T-cell (primary cell): ENCODE data around the gene SDK1. TPM values are rescaled to one million over a fixed set of nuclear protein-coding genes. Genes with fewer than 3 reads are reported as not detected.
A peak's percentile ranks its signal among the peaks of the same experiment; 100 is the strongest.

Experiments
- ATAC-seq, 4 experiments: fragments of 200-7000 bp in 3 of 4; fragments of 150-1000 bp in 1 of 4; cut with Tn5 transposase; replicated peaks in 1 of 4; 1 replicate in 3 of 4; 2 replicates in 1 of 4; pipeline ENCODE4 v1.10.0; 2021; ENCODE audit warnings: moderate library complexity in 3 of 4, mild to moderate bottlenecking in 2 of 4, moderate number of reproducible peaks in 1 of 4
- CTCF ChIA-PET, 2 donors: fragments of 300-600 bp; sonication (Branson Sonifier 250); formaldehyde crosslinking; loops; one replicate each; lab custom pipeline; 2022; ENCODE audit warnings: antibody characterized with exemption in 2 of 2; lab: Charles Lee
- POLR2A ChIA-PET, 2 donors: fragments of 300-600 bp; sonication (Branson Sonifier 250); formaldehyde crosslinking; loops; one replicate each; lab custom pipeline; 2022; ENCODE audit warnings: antibody characterized with exemption in 2 of 2; lab: Charles Lee
- DNase-seq, 35 experiments: peaks; one replicate each; pipeline versions ENCODE4 v3.0.0 to v3.0.0-alpha.2; 2013 to 2023
- H3K27ac ChIP-seq: one replicate; pipeline ENCODE4 v1.5.1; 2013; ENCODE audit warnings: low read length
- H3K27me3 ChIP-seq, 2 experiments: replicated peaks in 1 of 2; 1 replicate in 1 of 2; 2 replicates in 1 of 2; pipeline versions ENCODE4 v1.6.1 to v1.7.0; 2013; ENCODE audit warnings: low read length in 1 of 2, mixed read lengths in 1 of 2; ENCODE audit not compliant: control insufficient read depth in 2 of 2, insufficient read depth in 2 of 2; ENCODE audit errors: extremely low read depth in 1 of 2
- H3K36me3 ChIP-seq, 2 donors: 1 replicate in 1 of 2; 2 replicates in 1 of 2; pipeline versions ENCODE4 v1.6.1 to v1.7.0; 2013; ENCODE audit warnings: low read length in 1 of 2; ENCODE audit not compliant: control insufficient read depth in 2 of 2, insufficient read depth in 1 of 2; ENCODE audit errors: extremely low read depth in 1 of 2
- H3K4me1 ChIP-seq, 2 experiments: 1 replicate in 1 of 2; 2 replicates in 1 of 2; pipeline versions ENCODE4 v1.6.1 to v1.7.0; 2013; ENCODE audit warnings: low read length in 2 of 2, mixed read lengths in 1 of 2; ENCODE audit not compliant: insufficient read depth in 2 of 2, control insufficient read depth in 1 of 2; ENCODE audit errors: extremely low read depth in 1 of 2
- H3K4me3 ChIP-seq, 2 donors: 1 replicate in 1 of 2; 2 replicates in 1 of 2; pipeline versions ENCODE4 v1.5.1 to v1.7.0; 2013; ENCODE audit warnings: mild to moderate bottlenecking in 2 of 2, low read length in 1 of 2, moderate library complexity in 1 of 2; ENCODE audit not compliant: control insufficient read depth in 1 of 2; ENCODE audit errors: extremely low read depth in 1 of 2
- H3K9me3 ChIP-seq: 2 replicates; pipeline ENCODE4 v1.7.0; 2013
- H3K27ac Mint-ChIP-seq, 2 donors: one replicate each; pipeline ENCODE4 v1.8.0; 2020 to 2021; ENCODE audit warnings: mild to moderate bottlenecking in 2 of 2, mixed read lengths in 2 of 2
- H3K27me3 Mint-ChIP-seq, 2 donors: one replicate each; pipeline ENCODE4 v1.8.0; 2021 to 2022; ENCODE audit warnings: mixed read lengths in 2 of 2
- H3K36me3 Mint-ChIP-seq: one replicate; pipeline ENCODE4 v1.8.0; 2021; ENCODE audit warnings: mixed read lengths
- H3K4me1 Mint-ChIP-seq, 3 donors: one replicate each; pipeline ENCODE4 v1.8.0; 2020 to 2022; ENCODE audit warnings: mixed read lengths in 3 of 3, mild to moderate bottlenecking in 1 of 3
- H3K4me3 Mint-ChIP-seq, 3 donors: one replicate each; pipeline ENCODE4 v1.8.0; 2020 to 2022; ENCODE audit warnings: mild to moderate bottlenecking in 3 of 3, mixed read lengths in 3 of 3, moderate library complexity in 3 of 3
- H3K9me3 Mint-ChIP-seq, 3 donors: one replicate each; pipeline ENCODE4 v1.8.0; 2020 to 2022; ENCODE audit warnings: mixed read lengths in 3 of 3
- WGBS: methylation state at CpG from one replicate; pipeline ENCODE4 v1.1.5; 2013; ENCODE audit warnings: missing lambda C conversion rate; ENCODE audit not compliant: insufficient coverage; 5-methylcytosine and 5-hydroxymethylcytosine counted together
- total RNA-seq, 35 experiments: library from RNA in 6 of 35; stranded (reverse) in 6 of 35; fragments of 120-200 nt in 1 of 35; gene quantifications; one replicate each; pipeline versions ENCODE4 v1.2.1 to v1.2.4 and lab custom pipeline; 2013 to 2026

Gene SDK1
- total RNA-seq, 5 donors from 2014 or later (not counting 1 experiment from before 2014, with no cell fraction given) = 0.47 to 1.7 (median 0.63) TPM

DNA sequence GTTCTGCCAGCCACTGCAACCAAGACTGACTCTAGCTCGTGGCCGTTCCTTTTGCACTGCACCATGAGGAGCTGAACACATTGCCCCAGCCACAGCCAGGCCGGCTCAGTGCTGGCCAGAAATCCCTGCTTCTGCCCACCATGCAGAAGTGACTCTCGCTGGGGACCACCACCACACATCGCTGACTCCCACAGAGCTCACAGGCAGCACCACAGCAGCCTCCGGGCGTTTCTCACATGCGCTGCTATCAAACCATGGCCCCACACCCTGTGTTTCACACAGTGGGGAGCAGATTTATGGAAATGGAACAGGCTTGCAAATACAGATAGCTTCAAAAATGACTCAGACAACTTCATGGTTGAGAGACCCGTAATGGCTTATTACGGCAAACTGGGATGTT lies 15.4 kb upstream of the SDK1 start:
- Mint-ChIP-seq H3K4me1 (no peaks in the 10 kb centered on the region), H3K9me3 (peaks cover 0 to 3% (median 3%) of the 10 kb centered on the region in 3 donors), H3K4me3 (no peak overlapping the region), H3K27ac (no peak overlapping the region), H3K36me3 (no peaks in the 10 kb centered on the region), H3K27me3 (no peaks in the 10 kb centered on the region)
- H3K36me3 ChIP-seq = no peaks in the 10 kb centered on the region
- H3K9me3 ChIP-seq = no peaks in the 10 kb centered on the region
- CTCF ChIA-PET = interaction anchor here in 1 of 2 donors (0.6 kb wide), 1 partner anchor 1376 kb away, joined by 3 read pairs; no protein-coding TSS in a partner anchor
- no peak overlapping the region for H3K4me3 ChIP-seq
- DNase-seq (no peak), ATAC-seq (no peak)
- WGBS = 80% methylated on average over 4 of the region's 10 CpGs
- no peak overlapping the region for H3K27ac ChIP-seq
- H3K4me1 ChIP-seq = no peaks in the 10 kb centered on the region
- peaks cover 2 to 9% of the 10 kb centered on the region in 2 experiments for H3K27me3 ChIP-seq
- POLR2A ChIA-PET = no interaction called here

DNA sequence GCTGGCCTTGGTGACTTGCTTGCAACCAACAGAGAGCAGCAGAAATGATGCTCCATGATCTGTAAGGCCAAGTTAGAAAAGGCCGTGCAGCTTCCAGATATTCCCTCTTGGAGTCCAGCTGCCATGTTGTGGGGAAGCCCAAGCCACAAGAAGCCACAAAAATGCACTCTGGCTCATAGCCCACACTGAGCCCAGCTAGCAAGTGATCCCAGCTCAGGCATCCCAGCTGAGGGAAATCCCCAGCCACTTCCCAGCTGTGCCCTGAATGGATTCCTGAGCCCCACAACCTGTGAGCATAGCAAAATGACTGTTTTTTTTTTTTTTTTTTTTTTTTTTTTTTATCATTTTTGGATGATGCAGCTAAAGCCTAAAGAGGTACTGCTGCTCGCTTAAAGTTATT lies 11.1 kb upstream of the SDK1 start:
- no CpG with 5 or more reads among the region's 2 CpGs for WGBS

DNA sequence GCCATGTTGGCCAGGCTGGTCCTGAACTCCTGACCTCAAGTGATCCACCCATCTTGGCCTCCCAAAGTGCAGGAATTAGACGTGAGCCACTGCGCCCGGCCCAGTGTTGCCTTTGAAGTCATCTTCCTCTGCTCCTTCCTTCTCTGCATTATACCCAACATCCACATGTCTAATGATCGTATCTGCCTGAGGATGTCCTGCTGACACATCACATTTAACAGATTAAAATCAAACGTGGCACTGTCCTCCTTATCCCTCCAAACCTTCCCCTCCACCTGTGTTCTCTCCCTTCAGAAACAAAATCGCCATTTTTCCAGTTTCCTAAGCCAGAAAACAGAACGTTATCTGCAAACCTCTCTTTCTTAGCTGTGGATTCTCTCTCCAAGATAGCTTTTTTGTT lies 8.4 kb upstream of the SDK1 start:
- no peak overlapping the region for H3K27ac ChIP-seq
- H3K4me1 ChIP-seq = no peaks in the 10 kb centered on the region
- DNase-seq (no peak), ATAC-seq (no peak)
- WGBS = 66% methylated on average over 5 of the region's 7 CpGs
- no peak overlapping the region for H3K4me3 ChIP-seq
- Mint-ChIP-seq H3K27me3 (peaks cover 12 to 22% of the 10 kb centered on the region in 2 donors), H3K4me3 (no peak overlapping the region), H3K9me3 (peaks cover 0 to 3% (median 0%) of the 10 kb centered on the region in 3 donors), H3K4me1 (no peaks in the 10 kb centered on the region), H3K27ac (peak overlapping the region in 1 of 2 donors; percentile 15), H3K36me3 (no peaks in the 10 kb centered on the region)
- H3K27me3 ChIP-seq = peaks cover 2 to 12% of the 10 kb centered on the region in 2 experiments
- H3K9me3 ChIP-seq = no peaks in the 10 kb centered on the region
- H3K36me3 ChIP-seq = no peaks in the 10 kb centered on the region
- CTCF ChIA-PET = no interaction called here
- POLR2A ChIA-PET = no interaction called here

More for the DNA sequence above, 11.1 kb upstream of the SDK1 start:
- DNase-seq (no peak), ATAC-seq (no peak)
- Mint-ChIP-seq H3K9me3 (peaks cover 0 to 3% (median 3%) of the 10 kb centered on the region in 3 donors), H3K36me3 (no peaks in the 10 kb centered on the region), H3K4me1 (no peaks in the 10 kb centered on the region), H3K27ac (no peak overlapping the region), H3K4me3 (no peak overlapping the region), H3K27me3 (peaks cover 12 to 19% of the 10 kb centered on the region in 2 donors)
- Histone ChIP-seq H3K27me3 (peaks cover 2 to 13% of the 10 kb centered on the region in 2 experiments), H3K4me3 (no peak overlapping the region), H3K27ac (no peak overlapping the region), H3K9me3 (no peaks in the 10 kb centered on the region), H3K36me3 (no peaks in the 10 kb centered on the region), H3K4me1 (no peaks in the 10 kb centered on the region)
- POLR2A ChIA-PET = interaction anchor here (0.7 kb wide), 2 partner anchors 28 to 532 kb away, joined by 16 read pairs; no protein-coding TSS in a partner anchor
- CTCF ChIA-PET = interaction anchor here in 1 of 2 donors (0.6 kb wide), 1 partner anchor 457 kb away, joined by 3 read pairs; no protein-coding TSS in a partner anchor

DNA sequence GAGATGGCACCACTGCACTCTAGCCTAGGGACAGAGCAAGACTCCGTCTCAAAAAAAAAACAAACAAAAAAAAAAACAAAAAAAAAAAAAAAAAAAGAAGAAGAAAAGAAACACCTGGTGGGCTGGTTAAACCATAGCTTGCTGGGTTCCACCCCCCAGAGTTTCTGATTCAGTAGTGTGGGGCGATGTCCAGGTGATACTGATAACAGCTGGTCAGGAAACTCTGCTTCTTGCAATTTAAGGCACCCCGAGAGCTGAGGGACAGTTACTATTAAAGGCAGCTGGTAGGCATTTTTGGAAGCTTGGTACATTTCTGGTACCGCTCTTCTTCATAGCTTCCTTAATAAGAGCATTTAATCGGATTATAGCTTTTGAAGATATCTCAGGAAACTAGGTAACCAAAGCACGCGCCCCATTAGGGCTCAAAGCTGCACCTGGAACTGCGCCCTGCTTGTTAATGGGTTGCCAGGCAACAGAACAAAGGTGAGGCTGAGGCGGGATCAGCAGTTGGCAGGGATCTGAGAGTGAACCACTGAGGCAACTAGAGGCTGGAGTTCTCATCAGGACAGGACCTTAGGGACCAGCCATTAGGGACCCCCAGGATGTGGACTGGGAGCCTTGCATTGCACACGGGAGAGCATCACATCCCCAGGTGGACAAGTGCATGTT lies 6.5 kb upstream of the SDK1 start:
- no peak for ATAC-seq
- ChIA-PET CTCF (interaction anchor here in 1 of 2 donors (0.5 to 0.6 kb wide), 2 partner anchors 12 to 292 kb away, joined by 3 read pairs; no protein-coding TSS in a partner anchor), POLR2A (interaction anchor here in 1 of 2 donors (0.6 kb wide), 1 partner anchor 14 kb away, joined by 3 read pairs; no protein-coding TSS in a partner anchor)
- H3K4me1 Mint-ChIP-seq = peaks cover 0 to 2% (median 0%) of the 10 kb centered on the region in 3 donors
- H3K36me3 ChIP-seq = no peaks in the 10 kb centered on the region
- no peak overlapping the region for H3K27ac Mint-ChIP-seq
- no peak overlapping the region for H3K4me3 Mint-ChIP-seq
- no peak overlapping the region for H3K4me3 ChIP-seq
- H3K27ac ChIP-seq = no peak overlapping the region
- WGBS = 77% methylated on average over 7 of the region's 10 CpGs
- no peaks in the 10 kb centered on the region for H3K36me3 Mint-ChIP-seq
- peaks cover 15 to 31% of the 10 kb centered on the region in 2 donors for H3K27me3 Mint-ChIP-seq
- H3K27me3 ChIP-seq = peaks cover 2 to 15% of the 10 kb centered on the region in 2 experiments
- H3K9me3 ChIP-seq = no peaks in the 10 kb centered on the region
- H3K4me1 ChIP-seq = peaks cover 0 to 2% of the 10 kb centered on the region in 2 experiments
- DNase-seq = no peak
- peaks cover 0 to 3% (median 0%) of the 10 kb centered on the region in 3 donors for H3K9me3 Mint-ChIP-seq

DNA sequence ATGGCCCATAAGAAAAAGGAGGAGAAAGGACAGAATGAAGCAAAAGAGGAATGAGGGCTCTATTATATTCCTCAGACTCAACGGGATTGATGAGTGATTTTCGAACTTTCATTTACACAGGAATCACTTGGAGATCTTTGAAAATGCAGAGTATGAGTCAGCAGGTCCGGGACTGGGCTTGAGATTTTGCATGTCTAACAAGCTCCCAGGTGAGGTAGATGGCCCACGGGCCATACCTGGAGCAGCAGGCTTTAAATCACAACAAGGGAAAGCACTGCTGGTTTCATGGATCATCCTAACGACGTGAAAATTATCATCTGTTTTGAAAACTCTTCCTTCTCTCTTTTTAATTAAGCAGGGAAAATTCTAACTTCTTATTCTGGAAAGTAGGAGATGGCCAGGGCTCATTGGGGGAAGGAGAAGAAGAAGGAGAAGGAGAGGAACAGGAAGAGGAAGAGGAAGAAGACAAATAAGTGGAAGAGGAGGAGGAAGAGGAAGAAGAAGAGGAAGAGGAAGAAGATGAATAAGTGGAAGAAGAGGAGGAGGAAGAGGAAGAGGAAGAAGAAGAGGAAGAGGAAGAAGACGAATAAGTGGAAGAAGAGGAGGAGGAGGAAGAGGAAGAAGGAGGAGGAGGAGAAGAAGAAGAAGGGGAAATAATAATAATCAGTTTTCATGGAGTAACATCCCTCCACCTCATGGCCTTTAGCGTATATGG lies 3.8 kb upstream of the SDK1 start:
- ATAC-seq (no peak), DNase-seq (no peak)
- Mint-ChIP-seq H3K4me1 (peaks cover 3 to 9% (median 5%) of the 10 kb centered on the region in 3 donors), H3K36me3 (no peaks in the 10 kb centered on the region), H3K9me3 (no peaks in the 10 kb centered on the region), H3K4me3 (no peak overlapping the region), H3K27me3 (peaks cover 11 to 37% of the 10 kb centered on the region in 2 donors), H3K27ac (no peak overlapping the region)
- peaks cover 9 to 18% of the 10 kb centered on the region in 2 experiments for H3K4me1 ChIP-seq
- H3K9me3 ChIP-seq = no peaks in the 10 kb centered on the region
- peaks cover 0 to 26% of the 10 kb centered on the region in 2 experiments for H3K27me3 ChIP-seq
- no peak overlapping the region for H3K4me3 ChIP-seq
- ChIA-PET POLR2A (no interaction called here), CTCF (no interaction called here)
- H3K27ac ChIP-seq = no peak overlapping the region
- 40% methylated on average over 1 of the region's 8 CpGs for WGBS
- H3K36me3 ChIP-seq = no peaks in the 10 kb centered on the region

DNA sequence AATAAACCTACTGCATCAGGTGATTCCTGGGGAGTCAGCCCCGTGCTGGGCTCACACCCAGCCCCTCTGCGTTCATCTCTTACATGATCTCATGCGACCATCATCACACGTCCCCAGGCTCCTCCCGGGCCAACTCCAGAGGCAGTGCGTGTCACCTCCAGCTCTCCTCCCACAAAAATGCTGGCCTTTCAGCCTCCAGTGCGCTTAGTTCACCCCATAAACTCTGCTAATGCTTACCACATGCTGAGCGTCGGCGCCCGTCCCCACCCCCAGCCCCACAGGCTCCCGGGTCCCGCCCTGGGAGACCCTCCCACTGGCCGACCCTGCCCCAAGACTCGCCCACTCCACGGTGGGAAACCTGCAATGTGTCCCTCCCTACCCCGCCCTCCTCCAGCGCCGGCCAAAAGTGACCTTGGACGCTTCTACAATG lies 816 bp upstream of the SDK1 start:
- Mint-ChIP-seq H3K4me3 (peak overlapping the region; percentile 36 to 42 (median 39)), H3K4me1 (peaks cover 11 to 16% (median 12%) of the 10 kb centered on the region in 3 donors), H3K27ac (no peak overlapping the region), H3K36me3 (no peaks in the 10 kb centered on the region), H3K9me3 (no peaks in the 10 kb centered on the region), H3K27me3 (peaks cover 4 to 25% of the 10 kb centered on the region in 2 donors)
- Histone ChIP-seq H3K4me1 (peaks cover 10 to 21% of the 10 kb centered on the region in 2 experiments), H3K4me3 (peak overlapping the region; percentile 32 to 67), H3K9me3 (no peaks in the 10 kb centered on the region), H3K36me3 (no peaks in the 10 kb centered on the region), H3K27me3 (peaks cover 3 to 22% of the 10 kb centered on the region in 2 experiments), H3K27ac (no peak overlapping the region)
- 17% methylated on average over 19 of the region's 20 CpGs for WGBS
- DNase-seq (peak in 2 of 35 experiments; percentile 6 to 11), ATAC-seq (peak in 1 of 4 experiments; percentile 1)
- POLR2A ChIA-PET = no interaction called here
- CTCF ChIA-PET = interaction anchor here (0.7 to 1.0 kb wide), 2 partner anchors 23 to 598 kb away, joined by 3 to 6 read pairs; no protein-coding TSS in a partner anchor
